Measurements from ENCODE around the gene SLC30A4.

Gene SLC30A4

GRCh38 chr15:45434078-45434567, 88.4 kb downstream of the SLC30A4 start:
- Histone ChIP-seq H3K4me3 (ENCODE audit: low read depth, low read length) (no peak overlapping the region), H3K4me1 (ENCODE audit: control insufficient read depth, insufficient read depth, low read length) (no peaks in the 10 kb centered on the region), H3K9me3 (ENCODE audit: control insufficient read depth, insufficient read depth, low read length) (no peaks in the 10 kb centered on the region), H3K27me3 (ENCODE audit: control insufficient read depth, insufficient read depth, low read length) (peaks cover 44% of the 10 kb centered on the region), H3K9ac (ENCODE audit: low read depth, low read length) (no peak overlapping the region), H3K36me3 (ENCODE audit: control insufficient read depth, insufficient read depth, low read length) (no peaks in the 10 kb centered on the region), H3K27ac (ENCODE audit: low read depth, low read length) (no peak overlapping the region)

- no peaks in the 10 kb centered on the region for H3K36me3 ChIP-seq (ENCODE audit: control insufficient read depth, insufficient read depth, low read length)
- H3K27me3 ChIP-seq (ENCODE audit: control insufficient read depth, insufficient read depth, low read length), result peaks cover 43% of the 10 kb centered on the region
- H3K4me3 ChIP-seq (ENCODE audit: low read depth, low read length), result no peak overlapping the region
- no peaks in the 10 kb centered on the region for H3K9me3 ChIP-seq (ENCODE audit: control insufficient read depth, insufficient read depth, low read length)
- no peak overlapping the region for H3K9ac ChIP-seq (ENCODE audit: low read depth, low read length)
- no peak overlapping the region for H3K27ac ChIP-seq (ENCODE audit: low read depth, low read length)
- H3K4me1 ChIP-seq (ENCODE audit: control insufficient read depth, insufficient read depth, low read length), result no peaks in the 10 kb centered on the region
These were observed 91.0 kb downstream of the SLC30A4 start for GRCh38 chr15:45431511-45431910.

DNA sequence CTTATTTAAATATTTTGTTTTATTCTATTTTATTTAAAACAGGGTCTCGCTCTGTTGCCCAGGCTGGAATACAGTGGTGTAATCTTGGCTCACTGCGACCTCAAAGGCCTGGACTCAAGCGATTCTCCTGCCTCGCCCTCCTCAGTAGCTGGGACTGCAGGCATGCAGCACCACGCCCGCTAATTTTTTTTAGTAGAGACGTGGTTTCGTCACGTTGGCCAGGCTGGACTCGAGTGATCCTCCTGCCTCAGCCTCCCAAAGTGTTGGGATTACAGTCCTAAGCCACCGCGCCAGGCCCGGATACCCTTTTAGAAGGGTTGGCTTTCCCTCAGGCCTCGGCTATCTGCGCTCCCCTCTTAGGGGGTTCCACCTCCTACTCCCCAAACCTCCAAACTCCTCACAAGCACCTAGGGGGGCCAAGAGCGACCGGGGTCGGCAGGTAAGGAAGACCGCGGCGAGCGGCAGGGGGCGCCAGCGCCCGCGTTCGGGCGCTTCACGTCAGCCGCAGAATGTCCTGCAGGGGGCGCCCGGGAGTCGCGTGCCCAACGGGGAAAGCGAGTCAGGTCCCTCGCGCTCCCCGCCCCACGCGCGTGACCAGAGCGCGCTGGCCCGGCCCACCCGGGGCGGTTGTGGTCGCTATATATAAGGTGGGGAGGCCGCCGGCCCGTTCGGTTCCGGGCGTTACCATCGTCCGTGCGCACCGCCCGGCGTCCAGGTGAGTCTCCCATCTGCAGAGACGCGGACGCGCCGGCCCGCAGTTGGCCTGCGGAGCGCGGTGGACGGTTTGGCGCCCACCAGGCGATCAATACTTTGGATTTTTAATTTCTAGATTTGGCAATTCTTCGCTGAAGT, 92.4 kb downstream of the SLC30A4 start:
- H3K9ac ChIP-seq (ENCODE audit: low read depth, low read length), result no peak overlapping the region

More for the DNA sequence above, 92.4 kb downstream of the SLC30A4 start:
- Histone ChIP-seq H3K4me3 (ENCODE audit: low read depth, low read length) (peak overlapping the region; percentile 58; the same call in 1 of the 2 replicates), H3K9me3 (ENCODE audit: control insufficient read depth, insufficient read depth, low read length) (no peaks in the 10 kb centered on the region), H3K27ac (ENCODE audit: low read depth, low read length) (no peak overlapping the region), H3K36me3 (ENCODE audit: control insufficient read depth, insufficient read depth, low read length) (no peaks in the 10 kb centered on the region), H3K4me1 (ENCODE audit: control insufficient read depth, insufficient read depth, low read length) (no peaks in the 10 kb centered on the region), H3K27me3 (ENCODE audit: control insufficient read depth, insufficient read depth, low read length) (peaks cover 41% of the 10 kb centered on the region)
